T1000 (cell line): ENCODE data around the gene FRMPD1.
"Not testable (repeated sequence)": the region's sequence is repeated elsewhere in the genome, so short reads cannot be mapped to it uniquely, and the experiment has no call there.

ENCODE experiments used
- DNase-seq: peaks from one replicate; lab custom pipeline; 2025; ENCODE audit warnings: mixed read lengths; lab: John Stamatoyannopoulos, UW

Gene FRMPD1

DNA sequence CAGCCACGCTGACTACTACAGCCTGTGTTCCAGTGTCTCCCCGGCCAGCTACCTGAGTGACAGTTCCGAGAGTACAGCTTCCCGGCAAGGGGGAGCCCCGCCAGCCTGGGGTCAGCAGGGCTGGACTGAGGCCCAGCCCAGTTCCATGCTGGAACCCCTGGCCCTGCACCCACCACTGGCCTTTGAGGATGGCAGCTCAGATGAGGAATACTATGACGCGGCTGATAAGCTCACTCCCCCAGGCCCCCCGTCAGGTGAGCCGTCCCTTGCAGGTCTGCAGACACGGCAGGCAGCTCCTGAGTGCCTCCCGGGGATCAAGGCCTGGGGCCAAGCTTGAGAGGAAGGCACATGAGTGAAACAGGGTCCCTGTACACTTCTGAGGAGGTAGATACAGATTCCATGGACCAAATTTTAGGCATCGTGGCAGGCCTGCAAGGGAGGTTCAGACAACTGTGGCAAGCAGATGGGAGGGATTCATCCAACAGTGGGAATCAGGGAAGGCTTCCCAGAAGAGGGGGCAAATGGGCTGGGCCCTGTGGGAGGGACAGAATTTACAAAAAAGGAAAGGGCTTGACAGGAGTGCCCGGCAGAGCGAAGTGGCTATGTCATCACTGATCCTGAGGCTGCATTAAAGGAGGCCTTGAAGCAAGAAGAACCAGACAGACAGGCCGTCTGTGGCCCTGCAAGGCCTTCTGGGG, 90.0 kb downstream of the FRMPD1 start:
- no peak for DNase-seq

DNA sequence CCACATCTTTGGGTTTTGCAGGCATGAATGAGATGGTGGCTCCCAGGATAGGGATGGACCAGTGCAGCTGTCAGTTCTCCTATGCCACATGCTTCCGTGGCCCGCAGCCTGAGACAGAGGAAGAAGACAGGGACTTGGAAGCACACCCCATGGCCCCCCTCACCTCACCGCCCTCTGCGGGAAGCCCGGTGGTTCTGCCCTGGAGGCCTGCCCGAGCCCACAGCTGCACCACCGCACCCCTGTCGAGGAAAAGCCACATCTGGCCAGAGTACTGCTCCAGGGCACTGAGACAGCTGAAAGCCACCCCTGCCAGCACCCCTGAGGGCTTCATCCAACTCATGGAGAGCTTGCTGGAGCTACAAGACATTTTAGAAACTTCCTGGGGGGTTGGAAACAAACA, 95.2 kb downstream of the FRMPD1 start:
- DNase-seq = peak; percentile 14

DNA sequence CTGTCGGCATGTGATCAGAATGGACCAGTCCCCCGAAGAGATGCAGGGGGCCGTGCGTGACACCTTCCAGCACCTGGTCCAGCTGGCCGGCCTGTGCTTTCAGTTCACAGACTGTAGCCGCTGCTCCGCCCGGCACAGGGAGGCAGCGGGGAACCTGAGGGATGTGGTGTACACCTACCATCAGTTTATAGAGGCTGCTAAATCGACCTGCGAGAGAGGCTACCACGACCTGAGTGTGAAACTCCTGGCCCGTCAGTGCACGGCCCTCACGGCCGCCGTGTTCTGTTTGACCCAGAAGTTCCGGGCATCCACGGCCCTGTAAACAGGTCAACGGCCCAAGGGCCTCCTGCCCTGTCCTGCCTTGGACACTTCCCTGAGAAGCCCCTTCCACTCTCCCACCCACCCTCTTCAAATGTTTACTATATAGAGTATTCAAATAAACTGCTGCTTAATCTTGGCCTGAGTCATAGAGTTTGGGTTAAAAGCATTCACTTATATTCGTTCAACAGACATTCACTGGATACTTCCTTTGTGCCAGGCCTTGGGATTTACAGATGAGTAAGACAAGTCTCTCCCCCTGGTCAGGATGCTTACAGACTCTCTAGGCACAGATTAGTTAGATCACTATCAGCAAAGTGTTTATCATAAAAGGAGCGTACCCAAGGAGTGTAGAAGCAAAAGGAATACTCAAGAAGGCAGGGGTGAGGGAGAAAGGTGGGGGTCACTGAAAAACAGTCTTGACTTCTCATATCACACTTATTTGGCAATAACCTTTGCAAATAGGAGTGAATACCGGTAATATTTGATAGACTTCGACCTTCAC, 95.9 kb downstream of the FRMPD1 start:
- peak; percentile 15 for DNase-seq

DNA sequence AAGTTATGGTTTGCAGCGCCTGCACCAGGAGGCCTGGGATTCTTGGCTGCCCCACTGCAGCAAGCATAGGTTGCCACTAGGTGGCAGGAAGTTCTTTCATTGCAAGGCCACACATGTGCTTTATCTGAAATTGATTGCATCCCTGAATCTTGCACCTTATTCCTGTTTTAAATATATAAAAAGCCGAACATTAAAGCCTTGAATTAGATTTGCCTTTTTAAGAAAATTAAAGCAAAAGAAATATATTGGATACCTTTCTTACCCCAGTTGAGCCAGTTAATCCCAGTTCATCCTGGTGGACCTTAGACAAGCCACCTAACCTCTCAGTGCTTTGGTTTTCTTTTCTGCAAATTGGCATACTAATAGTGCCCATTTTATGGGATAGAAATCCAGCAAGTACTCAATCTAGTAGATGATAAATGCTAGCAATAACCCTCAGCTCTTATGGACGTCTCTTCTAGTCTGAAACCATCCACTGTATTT, 96.6 kb downstream of the FRMPD1 start:
- no peak for DNase-seq

DNA sequence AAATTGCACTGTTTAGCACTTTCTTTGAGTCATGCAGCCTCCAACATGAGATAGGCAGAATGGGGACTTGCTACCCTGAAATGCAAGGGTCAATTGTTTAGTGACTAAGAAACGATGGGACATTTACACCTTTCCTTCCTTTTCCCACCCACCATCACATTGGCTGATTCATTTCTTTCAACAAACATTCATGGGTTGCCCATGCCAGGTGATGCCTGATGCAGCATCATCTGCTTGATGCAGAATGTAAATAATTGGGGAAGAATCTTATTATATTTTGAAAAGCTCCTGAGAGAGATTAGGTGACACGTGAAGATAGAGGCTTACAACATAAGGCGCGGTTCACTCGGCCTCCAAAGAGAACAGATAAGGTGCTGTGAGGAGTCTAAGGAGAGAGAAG, 98.4 kb downstream of the FRMPD1 start:
- no peak for DNase-seq

DNA sequence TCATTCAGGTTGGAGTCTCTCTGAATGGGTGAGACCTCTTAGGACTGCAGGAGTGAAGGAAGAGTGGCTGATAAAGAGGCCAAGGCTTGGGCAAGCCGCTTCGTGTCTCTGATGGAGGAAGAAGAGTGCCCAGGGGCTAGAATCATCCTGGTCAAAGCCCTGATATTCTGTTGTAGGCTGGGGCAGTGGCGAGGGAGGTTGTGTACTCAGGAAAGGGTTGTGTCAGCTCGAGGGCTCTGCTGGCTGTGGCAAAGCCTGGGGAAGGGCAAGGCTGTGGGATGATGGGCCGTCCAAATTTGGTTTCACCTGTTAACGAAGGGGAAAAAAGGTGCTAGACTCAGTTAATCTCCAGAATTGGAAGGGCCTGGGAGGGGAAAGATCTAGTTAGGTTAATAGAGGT, 100.4 kb downstream of the FRMPD1 start:
- no peak for DNase-seq

DNA sequence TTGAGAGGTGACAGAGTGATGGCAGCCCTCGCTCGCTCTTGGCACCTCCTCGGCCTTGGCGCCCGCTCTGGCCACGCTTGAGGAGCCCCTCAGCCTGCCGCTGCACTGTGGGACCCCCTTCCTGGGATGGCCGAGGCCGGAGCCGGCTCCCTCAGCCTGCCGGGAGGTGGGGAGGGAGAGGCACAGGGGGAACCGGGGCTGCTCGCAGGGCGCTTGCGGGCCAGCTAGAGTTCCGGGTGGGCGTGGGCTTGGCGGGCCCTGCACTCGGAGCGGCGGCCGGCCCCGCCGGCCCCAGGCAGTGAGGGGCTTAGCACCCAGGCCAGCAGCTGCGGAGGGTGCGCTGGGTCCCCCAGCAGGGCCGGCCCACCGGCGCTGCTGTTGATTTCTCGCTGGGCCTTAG, 101.0 kb downstream of the FRMPD1 start:
- not testable (repeated sequence) for DNase-seq

DNA sequence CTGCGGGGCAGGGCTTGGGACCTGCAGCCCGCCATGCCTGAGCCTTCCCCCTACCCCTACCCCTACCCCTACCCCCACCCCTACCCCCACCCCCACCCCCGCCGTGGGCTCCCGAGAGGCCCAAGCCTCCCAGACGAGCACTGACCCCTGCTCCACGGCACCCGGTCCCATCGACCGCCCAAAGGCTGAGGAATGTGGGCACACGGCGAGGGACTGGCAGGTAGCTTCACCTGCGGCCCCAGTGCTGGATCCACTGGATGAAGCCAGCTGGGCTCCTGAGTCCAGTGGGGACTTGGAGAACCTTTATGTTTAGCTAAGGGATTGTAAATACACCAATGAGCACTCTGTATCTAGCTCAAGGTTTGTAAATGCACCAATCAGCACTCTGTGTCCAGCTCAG, 101.4 kb downstream of the FRMPD1 start:
- DNase-seq = not testable (repeated sequence)

DNA sequence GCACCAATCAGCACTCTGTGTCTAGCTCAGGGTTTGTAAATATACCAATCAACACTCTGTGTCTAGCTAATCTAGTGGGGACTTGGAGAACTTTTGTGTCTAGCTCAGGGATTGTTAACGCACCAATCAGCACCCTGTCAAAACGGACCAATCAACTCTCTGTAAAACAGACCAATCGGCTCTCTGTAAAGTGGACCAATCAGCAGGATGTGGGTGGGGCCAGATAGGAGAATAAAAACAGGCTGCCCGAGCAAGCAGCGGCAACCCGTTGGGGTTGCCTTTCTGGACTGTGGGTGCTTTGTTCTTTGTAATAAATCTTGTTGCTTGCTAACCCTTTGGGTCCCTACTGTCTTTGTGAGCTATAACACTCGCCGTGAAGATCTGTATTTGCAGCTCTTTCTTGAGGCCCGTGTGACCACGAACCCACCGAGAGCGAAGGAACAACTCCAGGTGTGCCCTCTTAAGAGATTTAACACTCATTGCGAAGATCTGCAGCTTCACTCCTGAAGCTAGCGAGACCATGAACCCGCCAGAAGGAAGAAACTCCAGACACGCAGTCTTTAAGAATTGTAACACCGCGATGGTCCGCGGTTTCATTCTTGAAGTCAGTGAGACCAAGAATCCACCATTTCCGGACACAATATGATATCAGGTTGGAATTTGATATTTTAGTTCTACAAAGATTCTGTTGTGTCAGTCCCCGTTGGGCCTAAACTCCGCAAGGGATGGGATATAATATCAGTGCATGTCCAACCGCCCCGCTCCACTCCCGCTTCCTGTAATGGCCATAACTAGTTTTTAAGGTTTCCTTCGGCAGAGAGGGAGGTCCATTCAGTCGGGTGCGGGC, 102.1 kb downstream of the FRMPD1 start:
- DNase-seq = no peak

DNA sequence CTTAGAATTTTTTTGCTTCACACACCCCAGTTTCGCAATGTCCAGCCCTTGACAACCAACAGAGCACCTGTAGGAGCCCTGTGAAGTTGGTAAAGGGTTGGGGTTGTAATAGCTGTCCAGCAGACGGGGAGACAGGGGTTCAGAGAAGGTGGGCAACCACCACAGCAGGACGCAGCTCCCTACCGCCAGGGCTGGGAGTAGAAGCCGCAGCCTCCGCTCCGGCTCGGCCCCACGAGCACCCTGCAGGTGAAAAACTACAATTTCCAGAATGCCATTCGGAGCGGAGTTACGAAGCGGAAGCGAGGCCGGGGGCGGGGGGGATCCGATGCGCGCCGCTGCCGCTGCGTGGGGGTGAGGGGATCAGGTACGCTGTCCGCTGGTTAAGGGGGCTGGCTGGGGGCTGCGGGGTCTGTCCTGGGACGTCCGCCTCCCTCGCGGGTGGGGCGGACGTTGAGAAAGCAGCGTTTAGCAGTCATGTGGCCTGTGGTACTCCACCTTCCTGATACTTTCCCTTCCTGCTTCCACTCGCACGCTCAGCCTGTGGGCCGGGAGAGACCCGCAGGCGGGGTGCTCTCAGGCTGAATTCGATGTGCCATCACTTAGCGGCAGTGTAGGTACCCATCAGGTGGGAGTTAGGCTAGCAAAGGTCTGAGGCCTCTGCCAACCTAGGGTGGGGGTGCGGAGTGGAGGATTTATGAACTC, 102.9 kb downstream of the FRMPD1 start, which contains the start of gene TRMT10B:
Gene TRMT10B, plus strand, starts transcription at position 317 of the 702 bp plus-strand sequence. CDS start 8,127 bp downstream, outside the sequence.
- DNase-seq = no peak

DNA sequence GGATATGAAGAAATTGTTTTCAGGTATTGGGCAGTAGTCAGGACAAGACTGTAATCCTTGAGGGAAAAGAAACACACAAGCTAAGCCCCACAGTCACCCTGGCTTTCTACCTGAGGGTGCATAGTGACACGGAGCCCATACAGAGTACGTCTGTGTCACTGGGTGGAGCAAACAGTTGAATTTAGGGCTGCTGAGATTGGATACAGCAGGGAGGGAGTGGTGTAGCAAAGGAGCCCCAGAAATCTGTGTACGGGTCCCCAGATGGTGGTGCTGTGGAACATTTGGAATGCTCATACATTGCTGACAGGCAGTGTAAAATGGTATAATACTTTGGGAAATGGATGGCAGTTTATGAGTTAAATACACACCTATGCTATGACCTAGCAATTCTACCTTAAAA, 108.0 kb downstream of the FRMPD1 start:
- DNase-seq = no peak

DNA sequence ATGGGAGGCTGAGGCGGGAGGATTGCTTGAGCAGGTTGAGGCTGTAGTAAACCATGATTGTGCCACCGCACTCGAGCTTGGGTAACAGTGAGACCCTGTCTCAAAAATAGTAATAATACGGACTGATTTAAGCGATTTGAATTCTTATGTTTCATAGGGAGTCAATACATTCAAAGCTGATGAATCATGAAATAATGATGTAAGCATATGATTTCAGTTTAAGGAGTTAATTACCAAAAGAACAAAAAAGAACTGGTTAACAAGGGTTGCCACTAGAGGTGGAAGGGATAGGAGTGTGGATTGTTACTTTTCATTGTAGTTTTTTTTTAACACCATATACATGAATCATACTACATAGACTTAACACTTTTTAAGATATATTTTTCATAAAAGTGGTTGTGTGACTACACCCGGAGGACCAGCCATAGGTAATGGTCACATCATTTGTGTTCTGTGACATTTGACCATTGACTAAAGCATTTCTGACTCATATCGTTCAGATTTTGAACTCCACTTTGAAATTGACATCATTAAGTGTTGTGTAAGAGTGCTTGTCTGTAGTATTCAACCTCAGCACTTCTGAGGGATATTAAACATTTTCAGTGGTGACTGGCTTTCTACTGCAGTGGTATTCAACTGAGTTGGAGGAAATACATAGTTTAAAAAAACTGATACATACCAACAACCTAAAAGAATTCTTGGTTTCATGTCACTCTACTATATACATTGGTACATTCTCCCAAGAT, 109.8 kb downstream of the FRMPD1 start:
- DNase-seq = no peak

DNA sequence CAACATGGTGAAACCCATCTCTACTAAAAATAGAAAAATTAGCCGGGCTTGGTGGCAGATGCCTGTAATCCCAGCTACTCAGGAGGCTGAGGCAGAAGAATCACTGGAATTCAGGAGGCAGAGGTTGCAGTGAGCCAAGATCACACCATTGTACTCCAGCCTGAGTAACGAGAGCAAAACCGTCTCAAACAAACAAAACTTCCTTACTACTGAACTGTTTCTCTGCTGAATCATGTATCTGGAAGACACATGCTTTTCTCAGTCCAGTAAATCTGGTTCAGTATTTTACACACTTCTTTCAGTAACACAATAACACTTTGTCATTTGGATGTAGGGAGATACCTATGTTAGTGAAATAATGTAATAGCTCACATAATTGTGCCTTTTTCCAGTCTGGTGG, 110.8 kb downstream of the FRMPD1 start:
- DNase-seq = no peak

DNA sequence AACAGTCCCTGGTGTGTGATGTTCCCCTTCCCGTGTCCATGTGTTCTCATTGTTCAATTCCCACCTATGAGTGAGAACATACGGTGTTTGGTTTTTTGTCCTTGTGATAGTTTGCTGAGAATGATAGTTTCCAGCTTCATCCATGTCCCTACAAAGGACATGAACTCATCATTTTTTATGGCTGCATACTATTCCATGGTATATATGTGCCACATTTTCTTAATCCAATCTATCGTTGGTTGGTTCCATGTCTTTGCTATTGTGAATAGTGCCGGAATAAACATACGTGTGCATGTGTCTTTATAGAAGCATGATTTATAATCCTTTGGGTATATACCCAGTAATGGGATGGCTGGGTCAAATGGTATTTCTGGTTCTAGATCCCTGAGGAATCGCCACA, 114.5 kb downstream of the FRMPD1 start:
- DNase-seq = not testable (repeated sequence)

DNA sequence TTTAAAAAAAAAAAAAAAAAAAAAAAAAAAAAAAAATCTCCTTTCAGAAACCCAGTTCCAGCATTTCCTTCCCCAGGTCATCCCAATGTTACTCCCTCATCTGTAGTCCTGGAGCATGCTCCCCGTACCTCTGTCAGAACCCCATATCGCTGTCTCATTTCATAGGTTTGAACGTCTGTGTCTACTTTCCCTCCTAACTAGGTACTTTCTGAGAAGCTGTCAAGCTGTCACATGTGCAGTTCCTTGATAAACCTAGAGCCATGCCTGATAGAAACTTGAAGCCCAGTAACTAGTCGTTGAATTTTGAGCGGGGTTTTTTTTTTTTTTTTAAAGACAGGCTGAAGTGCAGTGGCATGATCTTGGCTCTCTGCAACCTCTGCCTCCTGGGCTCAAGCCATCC, 118.6 kb downstream of the FRMPD1 start:
- DNase-seq = no peak

DNA sequence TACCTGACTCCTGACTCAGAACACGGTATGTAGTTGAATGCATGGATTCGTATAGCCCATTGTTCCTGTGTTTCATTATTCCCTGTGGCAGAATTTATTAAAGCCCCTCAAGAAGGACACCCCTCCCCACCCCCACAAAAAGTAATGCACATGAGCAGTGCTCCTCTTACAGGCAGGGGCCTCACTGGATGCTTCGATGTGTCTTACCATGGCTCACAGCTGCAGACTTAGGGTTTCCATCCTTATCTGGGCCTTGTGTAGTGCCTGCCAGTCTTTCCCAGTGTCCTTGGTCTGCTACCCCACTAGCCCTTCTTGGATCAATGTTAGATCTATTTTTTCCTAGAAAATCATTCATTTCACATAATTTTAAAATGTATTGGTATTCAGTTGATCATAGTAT, 119.2 kb downstream of the FRMPD1 start:
- no peak for DNase-seq

DNA sequence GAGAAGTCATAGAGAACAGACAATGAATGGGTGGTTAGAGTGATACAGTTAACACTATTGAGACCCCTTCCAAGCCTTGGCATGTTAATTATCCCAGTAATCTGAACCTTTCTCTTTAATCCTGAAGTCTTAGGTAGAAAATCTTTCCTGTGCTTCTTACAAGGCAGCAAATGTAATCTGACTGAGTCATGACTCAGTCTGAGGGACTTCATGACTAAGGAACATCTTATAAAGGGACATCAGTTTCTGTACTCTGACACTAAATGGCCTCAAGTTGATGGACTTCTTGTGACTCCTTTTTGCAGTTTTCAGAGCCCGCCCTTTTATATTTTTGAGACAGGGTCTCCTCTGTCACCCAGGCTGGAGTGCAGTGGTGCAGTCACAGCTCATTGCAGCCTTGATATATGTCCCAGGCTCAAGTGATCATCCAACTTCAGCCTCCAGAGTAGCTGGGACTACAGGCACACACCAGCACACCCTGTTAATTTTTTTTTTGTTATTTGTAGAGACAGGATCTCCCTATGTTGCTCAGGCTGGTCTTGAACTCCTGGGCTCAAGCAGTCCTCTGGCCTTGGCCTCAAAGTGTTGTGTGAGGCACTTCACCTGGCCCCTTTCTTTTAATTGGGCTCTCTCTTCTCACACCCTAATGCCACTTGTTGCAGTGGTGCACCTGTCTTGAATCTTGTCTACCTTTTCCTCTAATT, 124.6 kb downstream of the FRMPD1 start:
- no peak for DNase-seq

DNA sequence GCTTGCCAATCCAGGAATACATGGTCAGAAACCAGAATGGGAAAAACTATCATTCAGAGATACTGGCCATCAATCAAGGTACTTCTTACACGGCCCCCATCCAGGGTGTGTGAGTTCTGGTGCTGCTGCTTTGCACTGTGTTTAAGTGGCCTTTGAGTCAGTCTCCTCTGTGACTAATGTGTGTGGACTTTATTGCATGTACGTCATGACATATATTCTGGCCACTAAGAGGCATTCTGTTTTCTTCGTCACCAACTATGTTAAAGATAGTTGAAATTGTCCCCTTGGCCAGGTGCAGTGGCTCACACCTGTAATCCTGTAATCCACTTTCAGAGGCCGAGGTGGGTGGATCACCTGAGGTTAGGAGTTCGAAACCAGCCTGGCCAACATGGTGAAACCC, 125.6 kb downstream of the FRMPD1 start:
- no peak for DNase-seq

DNA sequence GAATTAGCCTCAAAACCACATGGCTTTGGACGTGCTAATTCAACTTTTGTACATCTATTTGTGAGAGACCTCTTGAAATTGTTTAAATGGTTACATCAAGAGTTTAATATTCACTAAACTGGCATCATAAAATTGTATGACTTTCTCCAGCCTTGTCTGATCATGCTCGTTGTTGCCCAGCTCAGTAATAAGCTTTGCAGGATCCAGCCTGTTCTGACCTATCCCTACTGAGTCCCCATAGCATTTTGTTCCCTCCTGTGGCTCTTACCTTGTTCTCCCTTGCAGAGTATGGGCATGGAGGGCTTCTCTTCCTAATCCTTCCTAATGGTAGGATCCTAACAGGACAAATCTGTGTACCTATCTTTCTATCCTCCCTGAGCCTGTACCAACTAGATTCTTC, 127.8 kb downstream of the FRMPD1 start:
- no peak for DNase-seq

DNA sequence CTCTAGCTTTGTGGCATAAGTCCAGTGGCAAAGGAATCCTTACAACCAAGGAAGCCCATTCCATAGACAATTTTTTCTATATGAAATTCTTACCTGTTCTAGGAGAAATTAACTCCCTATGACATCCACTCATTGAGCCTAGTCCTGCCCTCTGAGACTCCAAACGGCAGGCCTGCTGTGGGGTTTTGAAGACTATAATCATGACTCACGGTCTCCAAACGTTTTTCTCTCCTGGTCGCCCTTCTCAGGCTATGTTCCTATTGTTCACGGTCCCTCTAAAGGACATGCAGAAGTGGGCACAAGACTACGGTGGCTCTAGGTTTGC, 133.5 kb downstream of the FRMPD1 start:
- no peak for DNase-seq
